GF-D8 (cell line): ENCODE results near the gene RARB.

Source experiments
- DNase-seq: peaks from one replicate; lab custom pipeline; 2025; lab: John Stamatoyannopoulos, UW

Gene RARB

DNA sequence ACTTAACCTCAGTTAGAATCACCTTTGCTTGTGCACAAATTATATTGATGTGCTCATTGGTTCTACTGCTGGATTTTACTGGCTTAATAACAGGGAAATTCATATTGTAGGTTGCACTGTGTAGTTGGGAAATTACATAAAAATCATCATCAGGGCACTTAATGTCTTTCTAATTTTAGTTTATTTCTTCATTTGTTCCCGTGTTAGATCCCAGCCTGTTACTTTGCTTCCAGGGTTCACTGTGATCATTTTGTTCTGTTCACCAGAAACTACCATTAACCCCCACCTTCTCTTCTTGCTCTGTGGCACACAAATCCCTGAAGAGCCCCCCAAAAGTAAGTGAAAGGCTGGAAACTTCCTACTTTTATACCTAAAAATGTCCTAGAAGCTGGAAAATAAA, 80.4 kb downstream of the RARB start:
- DNase-seq = no peak

DNA sequence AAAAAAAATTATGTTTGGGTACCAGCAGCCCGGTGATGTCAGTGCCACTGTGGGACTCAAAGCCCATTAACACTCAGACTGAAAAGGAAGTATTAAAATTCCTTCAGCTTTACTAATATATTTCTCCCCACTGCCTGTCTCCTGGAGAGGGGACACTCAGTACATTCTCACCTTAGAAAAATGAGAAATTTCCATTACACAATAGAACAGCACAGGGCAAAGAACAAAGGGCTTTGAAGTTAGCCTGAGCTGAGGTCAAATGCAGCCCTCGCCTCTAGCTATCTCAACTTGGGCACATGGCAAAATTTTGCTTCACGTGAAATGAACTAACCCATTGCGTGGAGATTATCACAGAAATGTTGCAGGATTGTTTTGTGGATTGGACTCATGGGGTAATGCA, 80.8 kb downstream of the RARB start:
- no peak for DNase-seq

DNA sequence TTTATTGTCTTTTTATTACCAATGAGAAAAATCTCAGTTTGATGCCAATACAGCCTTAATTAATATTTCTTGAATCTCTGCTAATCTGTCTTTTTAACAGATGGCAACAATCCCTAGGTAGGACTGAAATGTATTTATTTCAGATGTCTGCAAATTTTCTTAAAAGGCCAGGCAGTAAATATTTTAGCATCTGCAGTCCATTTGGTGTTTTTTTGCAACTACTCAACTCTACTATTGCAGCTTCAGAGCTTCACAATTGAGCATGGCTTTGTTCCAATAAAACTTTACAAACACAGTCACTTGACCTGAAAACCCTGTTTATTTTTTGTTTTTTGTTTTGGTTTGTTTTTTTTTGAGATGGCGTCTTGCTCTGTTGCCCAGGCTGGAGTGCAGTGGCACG, 82.7 kb downstream of the RARB start:
- no peak for DNase-seq

DNA sequence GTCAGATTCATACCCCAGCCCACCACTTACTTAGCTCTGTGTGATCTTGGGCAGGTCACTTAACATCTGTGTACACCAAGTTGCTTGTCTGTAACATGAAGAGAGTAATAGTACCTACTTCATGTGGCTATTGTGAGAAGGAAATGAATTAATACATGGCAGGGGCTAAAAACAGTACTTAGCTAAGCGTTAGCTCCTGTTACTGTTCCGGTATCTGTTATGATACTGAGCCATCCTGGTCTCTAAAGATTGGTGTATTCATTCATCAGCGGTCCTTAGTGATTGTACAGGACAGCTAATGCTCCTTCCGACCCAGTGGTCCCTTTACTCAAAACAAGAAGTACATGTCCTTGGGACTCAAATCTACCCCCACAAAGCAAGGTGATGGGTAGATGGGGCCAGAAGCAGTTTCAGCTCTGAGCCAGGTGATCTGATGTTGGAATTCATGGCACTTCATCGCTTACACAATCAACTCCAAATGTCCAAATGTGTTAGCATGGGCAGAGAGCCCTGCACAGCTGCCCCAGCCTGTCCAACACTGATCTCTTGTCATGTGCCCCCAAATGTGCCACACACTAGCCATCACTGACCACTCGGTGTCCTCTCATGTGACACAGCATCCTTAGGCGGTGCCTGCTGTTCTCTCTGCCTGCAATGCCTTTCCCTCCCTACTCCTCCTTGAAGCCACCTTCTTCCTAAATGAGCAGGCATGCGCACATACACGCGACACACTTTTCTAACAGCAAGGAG, 84.1 kb downstream of the RARB start:
- DNase-seq = no peak

DNA sequence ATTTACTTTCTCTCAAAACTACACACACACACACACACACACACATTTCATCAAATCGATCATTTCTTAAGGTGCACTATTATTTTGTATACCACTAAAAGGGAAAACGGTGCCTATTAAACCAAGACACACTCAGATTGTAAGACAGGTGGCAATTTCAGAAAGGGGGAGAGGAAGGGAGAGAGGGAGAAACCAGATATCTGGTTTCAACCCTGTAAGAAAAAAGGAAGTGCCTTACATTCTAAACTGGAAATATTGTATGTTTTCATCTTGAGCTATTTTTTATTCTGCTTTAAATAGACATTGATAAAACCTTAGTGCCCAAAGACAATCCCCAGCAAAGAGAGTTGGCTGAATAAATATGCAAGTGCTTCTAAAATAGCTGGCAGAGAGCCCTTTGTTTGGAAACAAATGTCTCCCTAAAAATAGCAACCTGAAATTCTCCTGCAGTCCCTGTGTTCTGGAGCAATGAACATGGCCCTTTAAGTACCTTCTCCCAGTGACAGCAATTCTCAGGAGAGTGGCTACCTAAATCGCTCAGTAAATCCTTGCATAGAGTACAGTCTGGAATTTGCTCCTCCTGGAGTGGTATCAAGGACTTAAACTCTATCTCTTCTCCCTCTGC, 85.7 kb downstream of the RARB start:
- DNase-seq = no peak

DNA sequence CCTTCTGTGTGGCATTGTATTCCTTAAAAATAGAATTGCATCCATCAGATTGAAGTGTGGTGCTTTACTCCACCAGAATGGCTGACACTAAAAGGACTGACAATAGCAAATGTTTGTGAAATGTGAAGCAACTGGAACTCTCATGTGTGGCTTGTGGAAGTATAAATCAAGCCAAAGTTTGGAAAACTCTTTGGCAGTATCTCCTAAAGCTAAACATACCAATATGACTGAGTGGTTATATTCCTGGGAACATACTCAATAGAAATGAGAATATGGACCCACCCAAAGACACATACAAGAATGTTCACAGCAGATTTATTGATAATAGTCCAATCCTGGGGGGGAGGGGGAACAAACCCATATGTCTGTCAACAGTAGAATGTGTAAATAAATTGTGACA, 87.1 kb downstream of the RARB start:
- DNase-seq = no peak

DNA sequence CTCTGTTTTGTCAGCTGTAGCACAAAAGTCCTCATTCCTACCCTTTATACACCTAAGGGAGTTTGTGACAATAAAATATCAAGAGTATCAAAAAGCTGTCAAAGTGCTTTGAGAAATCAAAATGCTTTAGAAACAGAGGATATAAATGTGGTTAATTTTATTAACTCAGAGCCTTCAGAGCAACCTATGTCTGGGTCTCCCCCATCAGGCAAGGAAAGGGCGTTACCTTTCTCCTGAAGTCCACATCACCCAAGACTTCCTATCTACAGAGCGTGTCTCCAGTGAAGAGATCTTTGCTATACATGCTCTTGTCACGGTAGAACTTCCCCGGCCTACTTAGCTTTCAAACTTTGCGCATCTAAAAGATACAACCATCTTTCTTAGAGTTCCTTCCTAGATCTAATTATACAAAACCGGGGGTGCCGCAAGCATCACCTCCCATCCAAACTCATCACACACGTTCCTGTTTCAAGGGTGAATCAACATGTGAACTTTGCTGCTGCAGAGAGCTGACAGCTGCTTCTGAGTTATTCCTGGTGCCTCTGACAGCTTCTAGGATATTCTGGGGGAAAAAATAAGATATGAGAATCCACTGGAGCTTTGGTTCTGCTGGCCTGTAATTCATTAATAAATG, 93.0 kb downstream of the RARB start:
- no peak for DNase-seq

DNA sequence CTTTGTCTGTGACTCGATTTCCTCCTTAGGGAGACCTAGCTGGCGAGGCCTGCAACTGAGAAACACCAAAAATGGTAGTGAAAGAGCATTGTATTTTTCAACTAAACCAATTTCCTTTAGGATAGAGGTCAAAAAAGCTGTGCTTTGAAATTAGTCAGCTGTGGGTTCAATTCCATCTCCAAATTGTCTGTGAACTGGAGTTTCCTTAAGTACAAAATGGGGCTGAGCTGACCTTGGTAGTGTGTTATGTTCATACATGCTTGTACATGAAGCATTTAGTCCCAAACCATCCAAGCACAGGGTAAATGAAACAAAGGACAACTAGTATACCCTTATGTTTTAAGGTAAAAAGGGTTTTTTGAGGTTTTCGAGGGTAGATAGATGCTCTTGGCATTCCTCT, 99.3 kb downstream of the RARB start:
- no peak for DNase-seq

DNA sequence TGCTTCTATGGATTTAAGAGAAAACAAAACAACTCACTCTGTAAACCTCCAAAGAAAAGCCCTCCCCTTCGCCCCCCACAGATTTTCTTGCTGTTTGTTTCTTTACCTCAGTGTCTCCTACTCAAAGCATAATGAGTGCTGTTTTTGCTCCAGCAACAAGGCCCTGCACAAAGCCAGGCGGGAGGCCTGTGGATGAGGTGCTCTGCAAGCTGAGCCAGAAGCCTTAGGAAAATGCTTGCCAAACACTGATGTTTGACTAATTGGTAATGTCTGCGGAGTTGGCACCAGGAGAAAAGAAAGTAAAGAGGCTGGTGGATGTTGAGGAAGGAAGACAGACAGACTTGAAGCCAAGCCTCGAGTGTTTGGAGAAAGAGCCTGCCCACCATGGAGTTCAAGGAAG, 99.7 kb downstream of the RARB start:
- DNase-seq = no peak

DNA sequence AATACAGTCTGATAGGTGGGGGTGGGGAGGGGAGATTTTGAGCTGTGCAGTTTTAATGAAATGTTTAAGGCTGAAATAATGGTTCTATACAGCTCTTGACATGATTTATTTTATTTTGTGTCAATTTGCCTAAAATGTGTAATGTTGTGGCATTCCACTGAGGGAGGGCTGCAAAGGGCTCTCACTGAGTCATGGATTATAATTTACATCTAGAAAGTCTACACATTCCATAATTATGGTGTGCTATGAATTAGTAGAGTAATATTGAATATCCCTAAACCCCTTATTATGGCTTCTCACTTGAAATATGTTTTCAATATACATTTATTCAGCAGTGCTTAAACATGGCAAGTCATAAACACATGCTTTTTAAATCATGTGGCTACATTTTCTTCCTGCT, 103.9 kb downstream of the RARB start:
- DNase-seq = no peak

DNA sequence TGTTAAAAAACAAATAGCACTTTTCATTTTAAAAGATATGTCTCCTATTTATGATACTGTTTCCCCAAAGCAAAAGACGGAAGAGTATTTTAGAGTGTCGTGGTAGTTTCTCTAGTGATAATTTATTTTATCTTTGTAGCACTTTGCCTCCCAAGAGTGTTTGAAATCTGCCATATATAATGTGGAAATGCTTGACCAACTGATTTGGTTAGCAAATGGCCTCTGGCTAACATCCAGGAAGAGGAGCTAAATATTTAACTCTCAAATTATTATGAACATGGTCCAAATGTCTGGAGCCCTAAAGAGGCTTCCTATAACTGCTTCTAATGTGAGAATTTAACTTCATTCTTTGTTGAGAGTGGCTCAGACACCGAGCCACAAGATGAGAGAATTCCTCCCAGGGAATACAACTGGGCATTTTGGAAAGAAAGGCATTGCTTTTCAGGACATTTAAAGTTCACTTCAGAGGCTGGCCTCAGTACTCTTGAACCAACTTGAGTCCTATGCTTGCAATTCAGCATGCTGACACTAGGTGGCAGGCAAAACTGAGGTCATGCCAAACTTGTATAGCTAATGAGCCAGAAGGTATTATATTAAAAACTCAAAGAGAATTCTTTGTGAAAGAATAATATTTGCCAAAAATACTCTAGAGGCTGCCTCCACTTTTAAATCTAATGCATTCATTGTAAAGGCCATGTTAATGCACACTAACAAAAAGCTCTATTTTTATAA, 104.5 kb downstream of the RARB start:
- no peak for DNase-seq

DNA sequence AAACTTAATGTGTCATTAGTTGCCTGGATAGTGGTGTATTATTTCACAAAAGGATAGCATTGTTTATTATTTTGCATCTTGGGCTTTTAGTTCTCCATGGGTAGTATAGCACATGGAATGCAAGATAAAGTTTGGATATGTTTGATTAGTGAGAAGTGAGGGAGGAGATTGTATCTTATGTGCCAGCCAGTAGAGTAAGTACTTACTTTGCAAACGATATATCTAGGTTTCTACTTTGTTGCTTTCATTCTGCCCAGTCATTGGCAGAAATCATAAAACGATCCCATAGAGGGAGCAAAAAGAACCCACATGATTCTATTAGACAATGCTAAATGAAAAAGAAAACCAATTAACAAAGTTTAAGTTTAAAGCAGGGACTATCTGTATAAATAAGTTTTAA, 105.3 kb downstream of the RARB start:
- no peak for DNase-seq

DNA sequence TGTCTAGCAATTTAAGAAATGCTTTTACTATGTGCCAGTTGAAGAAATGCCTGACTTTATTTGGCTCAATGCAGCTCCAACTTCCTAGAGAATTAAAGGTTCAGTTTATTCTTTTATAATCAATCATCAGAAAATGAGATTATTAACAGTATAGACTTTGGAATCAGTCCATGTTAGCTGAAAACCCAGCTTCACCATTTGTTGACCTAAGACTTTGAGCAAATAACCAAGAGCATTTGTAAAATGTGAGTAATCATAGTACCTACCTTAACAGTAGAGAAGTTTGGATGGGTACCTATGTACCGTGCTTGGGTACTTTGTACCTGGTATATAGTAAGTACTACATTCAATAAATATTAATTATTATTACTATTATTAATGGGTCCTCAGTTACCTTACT, 105.9 kb downstream of the RARB start:
- DNase-seq = no peak

DNA sequence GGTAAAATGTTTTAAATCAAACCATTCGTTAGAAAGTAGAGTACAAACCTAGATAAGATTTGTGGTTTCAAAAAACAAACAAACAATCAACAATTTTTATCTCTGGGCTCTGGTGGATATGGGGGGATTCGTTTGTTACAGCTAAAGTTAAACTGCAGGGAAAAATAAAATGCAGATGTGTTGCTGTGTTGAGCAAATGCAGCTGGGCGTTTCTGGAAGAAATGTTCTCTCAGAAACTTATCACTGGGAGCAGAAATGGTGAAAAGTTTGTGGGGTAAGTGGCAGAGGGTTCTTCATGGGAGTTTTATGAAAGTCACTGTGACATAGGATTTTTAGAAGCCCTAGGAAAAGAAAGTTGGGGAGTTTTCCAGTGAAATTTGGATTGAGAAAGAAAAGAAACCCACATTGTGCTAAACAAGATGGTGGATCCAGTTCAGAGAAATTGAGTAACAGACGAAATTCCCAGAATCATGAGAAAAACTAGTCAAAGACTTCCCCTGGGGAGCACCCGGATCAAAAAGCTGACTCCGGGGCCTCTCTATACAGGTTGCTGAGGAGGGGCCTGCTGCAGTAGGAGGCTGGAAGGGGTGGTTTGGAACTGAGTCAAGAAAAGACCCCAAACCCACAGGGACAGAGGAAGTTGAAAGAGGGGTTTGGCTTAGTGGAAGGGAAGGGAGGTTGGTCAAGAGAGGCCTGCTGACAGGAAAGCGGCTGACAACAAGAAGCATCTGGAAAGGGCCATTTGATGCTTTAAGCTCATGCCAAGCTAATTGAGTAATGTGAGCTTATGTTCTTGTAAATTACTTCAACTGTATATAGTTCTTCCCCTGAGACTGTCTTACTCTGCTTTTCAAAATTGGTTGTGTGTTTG, 108.7 kb downstream of the RARB start:
- no peak for DNase-seq

DNA sequence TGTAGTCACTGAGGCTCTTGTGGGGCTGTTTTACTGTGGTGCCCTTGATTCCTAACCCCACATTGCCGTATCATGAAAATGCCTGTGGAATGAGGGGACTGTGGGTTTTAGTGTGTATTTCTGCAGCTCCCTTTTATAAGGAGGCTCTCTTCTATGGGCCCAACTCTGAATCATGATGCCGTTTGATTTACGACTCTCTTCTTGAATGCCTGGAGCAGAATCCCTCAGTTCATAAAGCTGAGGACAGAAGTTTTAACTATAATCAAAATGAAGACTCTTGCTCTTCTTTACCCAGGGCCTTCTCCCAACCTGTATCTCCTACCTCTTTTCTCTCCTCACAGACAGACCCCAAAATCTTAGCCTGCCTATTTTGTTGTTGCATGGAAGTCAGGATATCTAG, 109.5 kb downstream of the RARB start:
- DNase-seq = no peak

DNA sequence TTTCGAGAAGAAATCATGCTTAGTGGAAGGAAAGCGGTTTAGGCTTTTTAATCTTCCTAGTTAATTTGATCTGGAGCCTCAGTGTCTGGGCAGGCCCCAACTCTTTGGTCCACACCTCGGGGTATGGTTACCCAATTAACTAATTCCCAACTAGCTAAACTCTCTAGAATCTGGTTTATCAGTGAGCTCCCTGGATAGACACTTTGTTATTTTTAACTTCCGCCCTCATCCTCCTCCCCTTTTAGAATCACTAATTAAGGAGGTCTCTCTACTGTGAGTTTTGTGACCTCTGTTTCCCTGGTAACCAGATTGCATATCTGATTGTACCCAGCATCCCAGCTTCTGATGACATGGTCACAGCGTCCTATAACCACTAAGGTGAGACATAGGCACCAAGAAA, 112.2 kb downstream of the RARB start:
- DNase-seq = no peak

DNA sequence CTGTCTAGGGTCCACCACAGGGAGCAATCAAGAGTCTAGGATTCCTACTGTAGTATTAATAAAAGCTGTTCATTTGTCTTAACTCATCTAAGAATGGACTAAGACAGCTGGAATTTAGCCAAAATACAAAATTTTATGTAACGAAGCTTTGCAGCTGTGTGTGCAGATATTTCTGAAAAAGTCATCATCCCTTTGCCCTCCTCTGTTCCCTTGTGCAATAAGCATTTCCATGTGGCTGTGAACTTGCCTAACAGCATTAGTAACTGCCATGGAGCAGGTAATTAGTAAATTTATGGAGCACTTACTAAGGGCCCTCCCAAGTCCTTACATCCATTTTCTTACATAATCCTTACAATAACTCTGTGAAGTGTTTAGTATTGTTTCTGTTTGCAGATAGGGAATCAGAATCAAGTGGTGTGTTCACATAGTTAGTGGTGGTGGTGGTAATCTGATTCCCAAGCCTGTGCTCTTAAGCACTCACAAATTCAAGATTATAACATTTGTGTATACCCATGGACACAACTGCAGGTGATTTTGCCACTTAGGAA, 114.5 kb downstream of the RARB start:
- DNase-seq = no peak

DNA sequence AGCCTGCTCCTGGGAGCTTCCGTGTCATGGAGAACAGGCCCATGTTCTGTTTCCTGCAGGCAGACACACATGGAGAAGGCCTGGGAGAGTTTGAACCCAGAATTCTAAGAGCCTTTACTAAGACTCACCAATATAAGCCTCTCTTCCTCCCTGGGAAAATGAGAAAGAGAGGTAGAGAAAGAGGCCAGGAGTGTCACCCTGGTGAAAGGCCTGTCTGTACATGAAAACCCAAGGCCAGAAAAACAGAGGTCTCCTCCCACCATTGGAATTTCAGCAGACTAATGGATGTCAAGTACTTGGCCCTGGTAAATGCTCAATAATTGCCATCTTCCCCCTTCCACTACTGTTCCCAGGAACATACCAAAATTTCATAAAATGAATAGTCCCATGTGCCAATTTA, 119.0 kb downstream of the RARB start:
- no peak for DNase-seq

DNA sequence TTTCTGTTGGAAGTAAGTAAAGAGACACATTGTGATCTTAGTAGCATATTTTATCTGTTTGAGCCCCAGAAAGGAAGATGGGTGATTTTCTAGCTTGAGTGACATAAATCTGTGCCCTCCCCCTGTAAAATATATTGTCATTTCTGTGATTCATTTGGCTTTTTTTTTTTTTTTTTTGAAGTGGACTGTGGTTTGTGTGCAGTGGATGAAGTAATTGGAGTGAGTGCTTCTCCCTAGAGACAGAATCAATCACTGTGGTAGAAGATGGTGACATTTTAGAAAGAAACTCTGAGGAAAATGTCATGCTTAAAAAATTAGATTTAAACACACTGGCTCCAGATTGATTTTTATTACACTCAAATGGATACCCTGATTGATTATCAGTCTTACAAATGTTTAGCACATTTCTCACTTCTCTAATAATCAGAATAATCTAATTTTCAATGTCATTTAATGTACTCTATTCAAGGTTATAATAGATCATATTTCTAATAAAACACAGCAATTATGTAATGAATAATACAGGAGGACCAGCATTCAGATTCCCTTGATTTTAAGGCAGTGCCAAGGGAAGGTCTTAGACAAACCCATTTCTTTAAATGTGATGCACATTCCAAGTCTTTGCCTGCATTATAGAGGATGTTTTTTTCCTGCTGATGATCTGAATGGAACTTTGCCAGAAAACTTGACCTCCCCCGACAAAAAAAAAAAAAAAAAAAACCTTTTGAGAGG, 120.0 kb downstream of the RARB start:
- DNase-seq = no peak

DNA sequence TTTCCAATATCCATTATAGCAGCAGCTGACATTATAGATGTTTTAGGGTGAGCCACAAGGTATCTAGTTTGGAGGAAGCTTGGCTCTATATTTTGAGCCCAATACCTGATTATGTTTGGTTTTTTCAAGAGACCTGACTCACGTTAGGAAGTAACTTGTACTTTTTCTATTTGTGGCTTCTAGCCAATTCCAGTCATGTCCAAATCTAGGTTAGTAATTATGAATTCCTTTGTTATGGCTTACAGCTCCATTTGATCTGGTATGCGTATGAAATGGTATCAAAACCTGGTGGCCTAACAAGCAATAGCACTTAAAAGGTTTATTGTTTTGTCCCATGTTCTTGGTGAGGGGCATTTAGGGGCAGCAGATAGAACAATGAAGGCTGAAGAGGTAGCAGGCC, 120.8 kb downstream of the RARB start:
- no peak for DNase-seq

DNA sequence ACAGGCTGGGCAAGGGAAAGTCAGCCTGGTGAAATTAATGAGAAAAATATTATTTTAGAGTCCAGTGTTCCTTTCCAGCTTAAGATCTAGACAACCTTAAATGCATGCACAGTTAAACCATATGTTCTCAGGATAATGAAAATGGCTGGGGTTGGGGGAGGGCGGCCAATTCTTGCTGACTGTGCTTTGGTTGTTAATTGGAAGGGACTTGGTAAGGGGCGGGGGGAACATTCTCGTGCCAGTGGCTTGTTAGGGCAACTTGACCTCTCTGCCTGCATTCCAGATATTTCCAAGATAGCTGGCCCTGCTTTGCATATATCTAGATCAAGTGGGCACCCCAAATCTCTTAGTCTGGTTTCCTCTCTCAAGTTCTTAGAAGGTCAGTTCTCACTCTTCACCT, 124.2 kb downstream of the RARB start:
- no peak for DNase-seq
